Cerebellar cortex (tissue), 1 donor: ENCODE results near the gene PRPF19.
A peak's percentile ranks its signal among the peaks of the same experiment; 100 is the strongest.

ENCODE experiments used
- DNase-seq: peaks from one replicate; pipeline ENCODE4 v3.0.0-alpha.2; 2015; ENCODE audit warnings: low spot score

PRPF19 gene

GRCh38 chr11:60905047-60905446 is 1.3 kb downstream of the PRPF19 start:
- DNase-seq: no peak

DNA sequence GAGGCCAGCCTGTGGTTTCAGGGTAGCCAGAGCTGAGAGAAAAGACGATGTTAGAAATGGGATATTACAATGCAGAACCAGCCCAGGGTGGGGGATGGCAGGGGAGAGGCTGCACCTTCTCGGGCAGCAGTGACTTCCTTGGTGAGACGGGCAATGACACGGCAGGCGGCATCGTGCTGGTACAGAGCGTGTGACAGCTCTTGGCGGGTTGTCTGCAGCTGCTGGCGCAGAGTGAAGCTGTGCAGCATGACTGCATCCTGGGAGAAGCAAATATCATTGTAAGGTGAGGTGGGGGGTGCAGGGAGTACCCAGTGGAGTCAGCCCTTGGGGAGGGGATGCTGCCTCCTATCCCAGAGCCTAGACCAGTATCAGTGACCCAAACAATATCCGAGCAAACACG is 3.8 kb downstream of the PRPF19 start:
- no peak for DNase-seq

GRCh38 chr11:60900673-60901404 is 5.5 kb downstream of the PRPF19 start:
- DNase-seq: no peak

DNA sequence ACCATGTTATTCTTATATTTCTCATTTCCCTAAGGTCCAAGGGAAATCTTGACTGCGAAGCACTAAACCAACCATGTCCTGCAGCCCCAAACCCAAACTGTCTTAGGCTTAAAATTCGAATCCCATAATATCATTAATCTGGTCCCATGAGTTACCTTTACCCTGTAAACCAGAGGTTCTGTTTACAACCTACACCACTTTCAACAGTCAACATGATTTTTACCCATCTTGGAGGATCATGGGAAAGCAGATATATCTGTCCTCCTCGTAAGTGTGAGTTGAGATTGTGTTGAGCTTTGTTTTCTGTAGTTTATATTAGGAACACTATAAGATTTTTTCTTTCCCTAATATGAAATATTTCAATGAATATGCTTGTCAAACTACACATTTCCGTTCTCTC is 6.4 kb downstream of the PRPF19 start:
- DNase-seq: no peak

DNA sequence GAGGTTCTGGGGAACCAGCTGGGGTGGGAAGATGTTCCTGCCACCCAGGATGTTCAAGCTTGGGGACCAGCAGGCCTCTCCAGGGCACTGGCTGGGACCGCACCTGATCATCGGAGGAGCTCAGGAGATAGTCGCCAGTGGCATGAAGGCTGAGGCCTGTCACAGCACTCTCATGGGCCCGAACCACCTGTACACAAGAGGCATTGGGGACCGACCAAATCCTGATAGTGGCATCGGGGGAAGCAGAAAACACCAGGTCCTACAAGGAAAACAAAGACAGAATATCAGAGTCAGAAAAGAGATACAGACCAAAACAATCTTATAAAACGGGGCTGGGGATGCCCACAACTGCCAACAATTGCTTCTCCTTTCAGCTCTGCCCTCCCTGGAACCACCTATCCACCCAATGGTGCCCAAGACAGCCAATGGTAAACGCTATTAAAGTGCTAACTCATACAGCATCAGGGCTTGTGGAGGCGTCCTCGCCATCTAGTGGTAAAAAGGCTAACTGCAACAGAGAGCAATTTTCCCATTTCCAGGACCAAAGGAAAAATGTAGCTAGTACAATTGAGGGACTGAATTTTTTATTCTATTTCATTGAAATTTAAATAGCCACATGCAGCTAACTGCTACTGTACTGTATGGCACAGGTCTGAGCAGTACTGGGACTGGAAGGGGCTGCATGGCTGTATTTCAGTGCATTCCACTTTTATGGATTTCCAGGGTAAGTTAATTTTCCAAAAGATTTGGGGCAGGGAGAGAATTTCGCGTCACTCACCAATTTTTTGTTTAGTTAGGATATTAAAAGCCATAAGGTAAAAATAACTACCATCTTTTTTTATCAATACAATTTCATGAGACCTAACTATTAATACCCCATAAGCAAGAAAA is 7.1 kb downstream of the PRPF19 start:
- peak; percentile 77 for DNase-seq

DNA sequence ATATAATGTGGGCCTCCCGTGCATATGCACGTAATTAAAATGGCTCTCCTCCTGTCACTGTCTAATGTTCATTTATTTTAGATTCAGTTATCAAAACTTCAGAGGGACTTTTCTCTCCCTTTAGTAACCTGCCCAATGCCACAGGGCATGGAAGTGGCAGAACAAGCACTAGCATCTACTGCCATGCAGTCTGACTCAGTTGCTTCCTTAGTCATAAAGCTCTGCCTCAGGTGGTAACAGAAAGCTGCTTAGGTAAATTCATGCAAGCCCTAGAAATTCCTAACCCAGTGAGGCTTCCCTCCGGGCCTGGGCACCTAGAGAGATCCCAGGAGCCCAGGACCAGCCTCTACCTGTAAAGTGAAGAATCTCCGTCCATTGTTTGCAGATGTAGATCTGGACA is 8.9 kb downstream of the PRPF19 start:
- DNase-seq: no peak

GRCh38 chr11:60895687-60896086 is 10.7 kb downstream of the PRPF19 start:
- no peak for DNase-seq

DNA sequence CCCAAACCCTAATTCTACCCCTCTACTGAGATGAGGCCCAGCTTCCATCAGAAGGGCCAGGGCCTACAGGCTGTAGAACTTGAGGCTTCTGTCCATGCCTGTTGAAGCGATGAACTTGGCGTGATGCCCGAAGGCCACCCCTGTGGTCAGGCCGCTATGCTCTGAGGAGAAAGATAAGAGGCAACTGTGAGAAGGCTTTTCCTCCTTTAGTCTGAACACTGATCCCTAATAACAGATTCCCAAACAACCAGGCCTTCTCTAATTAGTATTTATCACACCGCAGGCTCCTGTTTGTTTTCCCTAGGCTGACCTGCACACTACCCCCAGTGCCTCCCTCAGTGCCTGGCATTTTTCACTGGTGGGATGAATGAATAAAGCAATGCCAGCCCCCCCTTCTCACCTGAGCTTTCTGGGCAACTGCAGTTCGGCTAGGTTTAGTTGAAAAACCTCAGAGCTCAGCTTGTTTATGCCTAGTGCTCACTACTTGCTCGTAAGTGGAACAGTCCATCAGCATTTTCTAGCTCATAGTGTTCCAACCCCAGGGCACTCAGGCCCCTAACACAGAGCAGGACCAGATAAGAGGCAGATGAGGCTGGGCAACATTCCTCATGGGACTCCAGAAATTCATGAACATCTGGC is 15.2 kb downstream of the PRPF19 start:
- no peak for DNase-seq

DNA sequence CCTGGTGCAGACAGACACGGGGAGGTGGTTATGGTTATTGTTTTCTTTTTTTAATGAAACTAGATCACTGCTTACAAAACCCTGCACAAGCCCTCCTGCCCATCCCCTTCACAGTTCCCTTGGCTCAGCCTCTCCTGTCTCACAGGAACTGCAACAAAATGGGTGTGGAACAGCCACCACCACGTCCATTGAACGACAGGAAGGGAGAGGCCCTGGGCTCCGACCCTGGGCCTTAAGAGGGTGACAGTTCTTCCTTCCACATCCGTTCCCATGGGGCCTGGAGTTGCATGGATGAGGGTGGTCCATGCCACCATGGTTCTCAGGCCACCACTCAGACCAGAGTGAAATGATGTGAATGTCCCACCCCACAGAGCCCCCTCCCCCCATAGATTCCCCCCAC is 15.7 kb downstream of the PRPF19 start:
- DNase-seq: no peak

GRCh38 chr11:60889869-60890311 is 16.5 kb downstream of the PRPF19 start:
- DNase-seq: no peak

DNA sequence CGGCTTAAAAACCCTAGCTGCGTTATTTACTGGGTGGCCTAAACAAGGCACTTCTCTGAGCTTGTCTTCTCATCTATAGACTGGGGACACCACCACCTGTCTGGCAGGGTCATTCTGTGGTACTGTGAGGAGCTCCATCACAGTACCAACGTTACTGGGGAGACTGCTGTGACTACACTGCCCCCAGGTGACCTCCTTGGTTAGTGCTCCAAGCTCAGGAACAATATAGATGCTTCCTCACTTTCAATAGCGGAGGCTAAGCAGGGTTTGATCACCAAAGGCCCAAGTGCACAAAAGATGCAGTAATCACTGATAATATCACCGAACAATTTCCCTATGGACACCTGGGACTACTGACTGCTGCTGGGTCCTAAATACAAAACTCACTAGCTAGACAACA is 18.8 kb downstream of the PRPF19 start:
- peak; percentile 77 for DNase-seq

DNA sequence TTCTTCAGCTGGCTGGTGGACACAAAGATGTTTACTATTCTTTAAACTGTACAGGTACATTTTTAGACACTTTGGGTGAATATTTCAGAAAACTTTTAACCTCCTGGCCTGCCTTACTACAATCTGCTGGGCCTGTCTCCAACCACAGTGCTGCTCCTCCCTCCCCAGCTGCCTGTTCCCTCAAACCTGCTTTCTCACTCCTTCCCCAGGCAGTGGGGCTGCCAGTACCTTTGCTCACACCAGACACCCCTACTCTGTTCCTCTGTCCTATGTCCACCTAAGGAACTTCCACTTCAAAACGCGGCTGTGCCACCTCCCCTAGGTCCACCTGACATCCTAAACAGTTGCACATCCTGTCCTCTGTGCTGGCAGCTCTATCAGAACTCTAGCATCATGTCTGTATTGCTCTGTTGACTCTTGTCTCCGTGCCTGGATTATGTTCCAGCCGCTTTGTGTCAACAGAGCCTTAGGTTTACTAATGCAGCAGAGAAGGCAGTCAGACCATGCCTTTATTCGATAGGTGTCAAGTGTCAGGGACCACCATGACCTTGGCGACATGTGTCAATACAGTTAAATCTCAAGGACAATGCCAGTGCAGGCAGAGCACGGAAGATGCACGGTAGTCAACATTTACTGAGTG is 25.6 kb downstream of the PRPF19 start:
- no peak for DNase-seq

DNA sequence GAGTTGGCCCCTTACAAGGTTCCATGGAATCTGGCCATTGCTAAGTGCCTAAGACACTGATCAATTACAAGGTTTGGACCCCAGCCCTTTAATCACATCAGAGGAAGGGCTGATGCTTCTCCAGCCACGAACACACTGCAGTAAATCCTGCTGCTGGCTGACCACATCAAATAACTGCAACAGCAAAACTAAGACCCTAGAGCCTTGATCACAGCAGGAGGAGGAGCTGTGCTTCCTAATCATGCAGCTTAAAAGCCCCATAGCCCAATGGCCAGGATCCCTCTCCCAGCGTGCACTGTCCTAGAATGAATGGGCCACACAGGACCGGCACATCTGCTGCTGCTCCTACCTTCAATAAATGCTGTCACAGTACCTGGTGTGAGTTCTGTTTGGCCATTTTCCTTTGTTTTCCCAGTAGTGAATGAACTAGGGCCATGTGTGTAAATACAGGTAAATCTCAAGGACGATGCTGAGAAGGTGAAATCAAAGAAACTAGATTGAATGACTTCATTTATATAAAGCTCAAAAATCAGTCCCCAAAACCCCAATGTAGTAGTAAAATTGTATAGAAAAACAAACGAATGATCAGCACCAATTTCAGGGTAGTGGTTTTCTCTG is 26.3 kb downstream of the PRPF19 start:
- no peak for DNase-seq

DNA sequence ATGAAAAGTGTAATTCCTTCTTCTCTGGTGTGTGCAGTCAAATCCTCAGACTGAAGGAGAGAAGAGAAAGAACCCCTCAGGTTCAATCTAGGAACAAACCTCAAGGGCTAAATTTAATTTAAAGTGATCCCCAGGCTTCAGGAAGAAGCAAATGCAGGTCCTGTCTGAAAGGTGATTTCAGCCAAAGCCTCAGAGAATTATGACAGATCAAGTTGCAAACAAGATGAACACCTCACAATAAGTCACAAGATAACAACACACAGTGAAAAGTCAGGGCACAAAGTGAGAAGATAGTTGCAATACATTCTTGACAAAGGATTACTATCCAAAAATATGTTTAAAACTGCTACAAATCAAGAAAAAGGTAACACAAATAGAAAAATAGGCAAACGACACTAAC is 27.3 kb downstream of the PRPF19 start:
- no peak for DNase-seq

GRCh38 chr11:60878245-60879101 is 27.9 kb downstream of the PRPF19 start:
- DNase-seq: no peak

DNA sequence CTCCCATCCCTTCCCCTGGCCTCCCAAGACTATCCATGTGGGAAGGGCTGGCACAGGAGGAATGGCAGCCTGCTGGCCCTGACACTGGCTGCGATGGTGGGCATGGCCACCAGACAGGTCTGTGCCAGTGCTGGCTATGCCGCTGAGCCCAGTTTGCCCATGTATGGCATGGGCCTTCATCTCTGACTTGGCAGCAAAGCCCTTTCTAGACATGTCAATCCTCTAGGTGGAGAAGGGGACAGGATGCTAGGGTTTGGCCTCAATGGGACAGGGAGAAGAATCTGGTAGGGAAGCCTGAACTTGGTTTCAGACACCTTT is 30.3 kb downstream of the PRPF19 start:
- DNase-seq: no peak

GRCh38 chr11:60875366-60876167 is 30.8 kb downstream of the PRPF19 start:
- DNase-seq: no peak

- DNase-seq: no peak
These were observed 31.7 kb downstream of the PRPF19 start for GRCh38 chr11:60874421-60875365.

DNA sequence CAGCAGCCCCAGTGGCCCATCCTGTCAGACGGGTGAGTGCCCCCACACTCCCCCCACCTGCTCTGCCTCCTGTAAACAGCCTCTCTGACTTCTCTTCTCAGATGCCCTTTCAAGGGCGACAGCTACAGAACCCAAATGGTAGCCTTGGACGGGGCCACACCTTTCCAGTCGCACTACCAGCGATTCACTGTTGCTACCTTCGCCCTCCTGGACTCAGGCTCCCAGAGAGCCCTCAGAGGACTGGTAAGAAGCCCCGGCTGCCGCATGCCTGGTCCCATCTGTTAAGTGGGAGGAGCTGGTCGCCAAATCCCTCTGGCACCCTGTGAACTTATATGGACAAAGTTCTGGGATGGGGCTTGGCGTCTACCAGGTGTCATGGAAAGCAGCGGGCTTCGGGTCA is 32.9 kb downstream of the PRPF19 start:
- no peak for DNase-seq
